CD4-positive, alpha-beta T cell treated with Interleukin-17A for 4 hours (primary cell): Measurements from ENCODE around the gene IRGQ.

Experiments
- DNase-seq: peaks from one replicate; pipeline ENCODE4 v3.0.0-alpha.2; 2020; ENCODE audit warnings: mixed read lengths

IRGQ gene

DNA sequence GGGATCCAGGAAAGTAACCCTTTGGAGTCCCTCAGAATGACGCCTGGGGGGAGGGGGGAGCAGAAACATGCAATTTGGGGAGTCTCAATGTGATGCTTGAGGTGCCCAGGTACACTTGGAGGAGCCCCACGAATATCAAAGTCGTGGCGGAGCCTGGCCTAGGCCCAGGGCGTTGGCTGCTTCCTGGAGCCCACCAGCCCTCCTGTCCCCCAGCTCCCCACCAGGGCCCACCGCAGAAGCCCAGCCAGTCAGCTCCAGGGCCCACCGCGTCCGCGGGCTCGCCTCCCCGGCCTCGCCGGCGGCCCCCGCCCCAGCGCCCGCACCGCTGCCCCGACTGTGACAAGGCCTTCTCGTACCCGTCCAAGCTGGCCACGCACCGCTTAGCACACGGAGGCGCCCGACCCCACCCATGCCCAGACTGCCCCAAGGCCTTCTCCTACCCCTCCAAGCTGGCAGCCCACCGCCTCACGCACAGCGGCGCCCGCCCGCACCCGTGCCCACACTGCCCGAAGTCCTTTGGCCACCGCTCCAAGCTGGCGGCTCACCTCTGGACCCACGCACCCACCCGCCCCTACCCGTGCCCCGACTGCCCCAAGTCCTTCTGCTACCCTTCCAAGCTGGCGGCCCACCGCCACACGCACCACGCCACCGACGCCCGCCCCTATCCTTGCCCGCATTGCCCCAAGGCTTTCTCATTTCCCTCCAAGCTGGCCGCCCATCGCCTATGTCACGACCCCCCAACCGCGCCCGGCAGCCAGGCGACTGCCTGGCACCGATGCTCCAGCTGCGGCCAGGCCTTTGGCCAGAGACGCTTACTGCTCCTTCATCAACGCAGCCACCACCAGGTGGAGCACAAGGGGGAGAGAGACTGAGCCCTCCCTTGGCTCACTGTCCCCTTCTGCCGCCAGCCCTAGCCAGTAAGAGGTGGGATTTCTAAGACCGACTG is 60.8 kb downstream of the IRGQ start:
- DNase-seq: peak; percentile 53
